B cell (primary cell): Measurements from ENCODE around the gene GLRX. TPM values are rescaled to one million over a fixed set of nuclear protein-coding genes. Genes with fewer than 3 reads are reported as not detected.

Experiments
- ATAC-seq: fragments of 200-7000 bp; cut with Tn5 transposase; one replicate; pipeline ENCODE4 v1.10.0; 2021; ENCODE audit warnings: low read depth, mild to moderate bottlenecking, moderate number of reproducible peaks, moderate library complexity
- CTCF ChIA-PET: fragments of 350-600 bp; sonication (Branson Sonifier 250); formaldehyde crosslinking; loops from one replicate; lab custom pipeline; 2021; ENCODE audit warnings: antibody characterized with exemption, inconsistent platforms; lab: Charles Lee
- POLR2A ChIA-PET: fragments of 350-600 bp; sonication (Branson Sonifier 250); formaldehyde crosslinking; loops from one replicate; lab custom pipeline; 2021; ENCODE audit warnings: antibody characterized with exemption; lab: Charles Lee
- DNase-seq: peaks from one replicate; pipeline ENCODE4 v3.0.0; 2013
- H2AFZ ChIP-seq: 2 replicates; pipeline ENCODE4 v1.6.1; 2012; ENCODE audit warnings: mild to moderate bottlenecking, low read depth, low read length; ENCODE audit not compliant: insufficient read depth, poor library complexity, severe bottlenecking
- H3K27ac ChIP-seq, 2 donors: 1 replicate in 1 of 2; 2 replicates in 1 of 2; pipeline ENCODE4 v1.5.1; 2012 to 2013; ENCODE audit warnings: low read length in 2 of 2, mild to moderate bottlenecking in 2 of 2, moderate library complexity in 1 of 2
- H3K27me3 ChIP-seq, 4 experiments: fragments of 200-600 bp in 1 of 4; sonication (generic) in 1 of 4; replicated peaks in 1 of 4; 1 replicate in 2 of 4; 2 replicates in 2 of 4; pipeline versions ENCODE4 v1.6.1 to v1.7.0; 2013 to 2016; ENCODE audit warnings: low read length in 3 of 4, mild to moderate bottlenecking in 2 of 4, mixed read lengths in 1 of 4, moderate library complexity in 1 of 4; ENCODE audit not compliant: insufficient read depth in 4 of 4, control insufficient read depth in 3 of 4; ENCODE audit errors: control extremely low read depth in 1 of 4
- H3K36me3 ChIP-seq, 2 experiments: replicated peaks in 1 of 2; 1 replicate in 1 of 2; 2 replicates in 1 of 2; pipeline versions ENCODE4 v1.6.1 to v1.7.1; 2013; ENCODE audit warnings: low read length in 1 of 2; ENCODE audit not compliant: insufficient read depth in 2 of 2, control insufficient read depth in 1 of 2; ENCODE audit errors: control extremely low read depth in 1 of 2, extremely low read depth in 1 of 2
- H3K4me1 ChIP-seq, 2 donors: fragments of 200-600 bp in 1 of 2; sonication (generic) in 1 of 2; 1 replicate in 1 of 2; 2 replicates in 1 of 2; pipeline versions ENCODE4 v1.5.1 to v1.6.1; 2013 to 2017; ENCODE audit warnings: low read length in 2 of 2; ENCODE audit not compliant: control insufficient read depth in 2 of 2, insufficient read depth in 2 of 2
- H3K4me2 ChIP-seq: replicated peaks from 2 replicates; pipeline ENCODE3; 2012; ENCODE audit warnings: mild to moderate bottlenecking, low read depth, low read length; ENCODE audit not compliant: poor library complexity, severe bottlenecking
- H3K4me3 ChIP-seq, 5 experiments: fragments of 200-600 bp in 1 of 5; sonication (generic) in 1 of 5; 1 replicate in 3 of 5; 2 replicates in 2 of 5; pipeline versions ENCODE4 v1.5.1 to v1.7.0; 2011 to 2016; ENCODE audit warnings: low read length in 4 of 5, mild to moderate bottlenecking in 4 of 5, low read depth in 2 of 5, control low read depth in 1 of 5, moderate library complexity in 1 of 5; ENCODE audit not compliant: insufficient read depth in 1 of 5; ENCODE audit errors: control extremely low read depth in 1 of 5, extremely low read depth in 1 of 5
- H3K79me2 ChIP-seq: fragments of 200-600 bp; sonication (generic); one replicate; pipeline ENCODE4 v1.6.0; 2016; ENCODE audit warnings: low read length; ENCODE audit not compliant: control insufficient read depth, insufficient read depth
- H3K9ac ChIP-seq: fragments of 200-600 bp; sonication (generic); 2 replicates; pipeline ENCODE4 v1.6.1; 2017; ENCODE audit warnings: mild to moderate bottlenecking, low read length, moderate library complexity
- H3K9me3 ChIP-seq, 3 donors: one replicate each; pipeline versions ENCODE4 v1.6.1 to v1.7.1; 2013; ENCODE audit warnings: low read length in 2 of 3; ENCODE audit not compliant: control insufficient read depth in 2 of 3, insufficient read depth in 1 of 3; ENCODE audit errors: control extremely low read depth in 1 of 3
- H4K20me1 ChIP-seq: 2 replicates; pipeline ENCODE4 v1.6.0; 2012; ENCODE audit warnings: mild to moderate bottlenecking, low read length; ENCODE audit not compliant: insufficient read depth, control insufficient read depth, poor library complexity, severe bottlenecking
- H3K27ac Mint-ChIP-seq: one replicate; pipeline ENCODE4 v1.8.0; 2021; ENCODE audit warnings: mixed read lengths
- H3K27me3 Mint-ChIP-seq: one replicate; pipeline ENCODE4 v1.8.0; 2021; ENCODE audit warnings: mixed read lengths
- H3K4me1 Mint-ChIP-seq: one replicate; pipeline ENCODE4 v1.8.0; 2021; ENCODE audit warnings: mixed read lengths
- H3K4me3 Mint-ChIP-seq: one replicate; pipeline ENCODE4 v1.8.0; 2021; ENCODE audit warnings: mixed read lengths
- H3K9me3 Mint-ChIP-seq: one replicate; pipeline ENCODE4 v1.8.0; 2022; ENCODE audit warnings: mixed read lengths; ENCODE audit not compliant: insufficient read depth
- CTCF ChIP-seq: fragments of 200-600 bp; IDR thresholded peaks from one replicate; pipeline ENCODE4 v1.8.0; 2022; ENCODE audit warnings: antibody characterized with exemption, mild to moderate bottlenecking
- EZH2 ChIP-seq: IDR thresholded peaks from 2 replicates; pipeline ENCODE4 v1.6.1; 2012; ENCODE audit warnings: borderline replicate concordance, low read depth, mild to moderate bottlenecking, moderate library complexity, low read length; ENCODE audit not compliant: insufficient read depth, poor library complexity, severe bottlenecking
- WGBS: methylation state at CpG from one replicate; pipeline ENCODE4 v1.1.5; 2013; ENCODE audit warnings: missing lambda C conversion rate; ENCODE audit not compliant: insufficient coverage; 5-methylcytosine and 5-hydroxymethylcytosine counted together
- intact Hi-C: fragments of 100-400 bp; cut with micrococcal nuclease; formaldehyde crosslinking; loops from one replicate; pipeline ENCODE4 v1.10.0; 2022
- polyA plus RNA-seq: library from polyadenylated mRNA; depleted of rRNA; stranded (reverse); fragments of >200 nt; gene quantifications from 2 replicates; pipeline ENCODE4 v1.2.3, GENCODE V29; 2012
- total RNA-seq, 2 donors: library from RNA; stranded (reverse); fragments of 120-200 nt in 1 of 2; gene quantifications; 1 replicate in 1 of 2; 2 replicates in 1 of 2; pipeline versions ENCODE4 v1.2.3 to v1.2.4, GENCODE V29; 2013 to 2022

GLRX gene
- total and polyA plus RNA-seq, 2 donors (not counting 1 experiment from before 2014, with no cell fraction given), result 44.6 to 54.8 TPM

- Histone ChIP-seq H3K4me1 (peaks cover 0 to 4% of the 10 kb centered on the region in 2 donors), H3K9me3 (no peaks in the 10 kb centered on the region), H3K36me3 (no peaks in the 10 kb centered on the region), H3K27me3 (no peaks in the 10 kb centered on the region), H2AFZ (peak overlapping the region; percentile 81), H3K9ac (no peak overlapping the region), H3K79me2 (no peaks in the 10 kb centered on the region), H4K20me1 (no peaks in the 10 kb centered on the region), H3K4me2 (no peak overlapping the region), H3K4me3 (no peak overlapping the region), H3K27ac (no peak overlapping the region)
- no peak overlapping the region for H3K4me3 Mint-ChIP-seq
- TF ChIP-seq CTCF (no peak), EZH2 (no peak)
- no peak overlapping the region for H3K27ac Mint-ChIP-seq
- CTCF ChIA-PET, result interaction anchor here (0.8 to 18.0 kb wide), 39 partner anchors 9 to 557 kb away, joined by 3 to 748 read pairs (median 8); partner anchors contain the start of genes ARSK, GLRX, RFESD and RHOBTB3
- DNase-seq (no peak), ATAC-seq (no peak)
- 91% methylated on average over 6 of the region's 7 CpGs for WGBS
- H3K4me1 Mint-ChIP-seq, result peaks cover 5% of the 10 kb centered on the region
- no peaks in the 10 kb centered on the region for H3K9me3 Mint-ChIP-seq
- no peaks in the 10 kb centered on the region for H3K27me3 Mint-ChIP-seq
- POLR2A ChIA-PET, result interaction anchor here (0.9 to 1.8 kb wide), 5 partner anchors 41 to 134 kb away, joined by 4 to 5 read pairs (median 4); partner anchors contain the start of genes GLRX and RFESD
- intact Hi-C loops, result no loop called here
Observed at GRCh38 chr5:95780597-95780996, 41.9 kb downstream of the GLRX start.

GRCh38 chr5:95779611-95780010 is 42.9 kb downstream of the GLRX start:
- H3K27ac ChIP-seq, result no peak overlapping the region
- peaks cover 0 to 4% of the 10 kb centered on the region in 2 donors for H3K4me1 ChIP-seq
- H3K79me2 ChIP-seq, result no peaks in the 10 kb centered on the region
- no peaks in the 10 kb centered on the region for H3K36me3 ChIP-seq
- no peak overlapping the region for H3K27ac Mint-ChIP-seq
- no peak for DNase-seq
- H3K4me2 ChIP-seq, result no peak overlapping the region
- no peak overlapping the region for H3K4me3 ChIP-seq
- no peaks in the 10 kb centered on the region for H3K27me3 ChIP-seq
- POLR2A ChIA-PET, result interaction anchor here (0.6 kb wide), 1 partner anchor 18 kb away, joined by 6 read pairs; no protein-coding TSS in a partner anchor
- no peaks in the 10 kb centered on the region for H3K9me3 Mint-ChIP-seq
- WGBS, result no CpG with 5 or more reads among the region's 2 CpGs
- no peak for TF ChIP-seq EZH2
- no peak for TF ChIP-seq CTCF
- CTCF ChIA-PET, result interaction anchor here (0.9 to 18.0 kb wide), 8 partner anchors 8 to 557 kb away, joined by 3 to 748 read pairs (median 44); partner anchors contain the start of gene RFESD
- H2AFZ ChIP-seq, result peak overlapping the region; percentile 64
- ATAC-seq, result no peak
- H3K27me3 Mint-ChIP-seq, result no peaks in the 10 kb centered on the region
- H3K9ac ChIP-seq, result no peak overlapping the region
- no peaks in the 10 kb centered on the region for H3K9me3 ChIP-seq
- H3K4me1 Mint-ChIP-seq, result peaks cover 5% of the 10 kb centered on the region
- H4K20me1 ChIP-seq, result no peaks in the 10 kb centered on the region
- H3K4me3 Mint-ChIP-seq, result no peak overlapping the region
- intact Hi-C loops, result no loop called here
